Activated CD8-positive, alpha-beta T cell treated with anti-CD3 and anti-CD28 coated beads, Interleukin-2, amount 10 ng/mL, durations not matched to agents 7 days and 5 days (primary cell): ENCODE measurements around the gene WLS. TPM values are rescaled to one million over a fixed set of nuclear protein-coding genes. Genes with fewer than 3 reads are reported as not detected.
A peak's percentile ranks its signal among the peaks of the same experiment; 100 is the strongest.

Source experiments
- ATAC-seq: fragments of 150-1000 bp; cut with Tn5 transposase; one replicate; pipeline ENCODE4 v1.10.0; 2021; ENCODE audit warnings: moderate library complexity
- CTCF ChIA-PET: fragments of 350-600 bp; sonication (Branson Sonifier 250); formaldehyde crosslinking; loops from one replicate; lab custom pipeline; 2021; ENCODE audit warnings: antibody characterized with exemption; lab: Charles Lee
- POLR2A ChIA-PET: fragments of 350-600 bp; sonication (Branson Sonifier 250); formaldehyde crosslinking; loops from one replicate; lab custom pipeline; 2021; ENCODE audit warnings: antibody characterized with exemption; lab: Charles Lee
- DNase-seq: peaks from one replicate; pipeline ENCODE4 v3.0.0-alpha.2; 2020
- H3K27ac Mint-ChIP-seq: one replicate; pipeline ENCODE4 v1.8.0; 2021; ENCODE audit warnings: mild to moderate bottlenecking, mixed read lengths
- H3K27me3 Mint-ChIP-seq: one replicate; pipeline ENCODE4 v1.8.0; 2021; ENCODE audit warnings: low read depth, mixed read lengths
- H3K36me3 Mint-ChIP-seq: one replicate; pipeline ENCODE4 v1.8.0; 2021; ENCODE audit warnings: low read depth, mixed read lengths
- H3K4me1 Mint-ChIP-seq: one replicate; pipeline ENCODE4 v1.8.0; 2021; ENCODE audit warnings: low read depth, mixed read lengths
- H3K4me3 Mint-ChIP-seq: one replicate; pipeline ENCODE4 v1.8.0; 2021; ENCODE audit warnings: mild to moderate bottlenecking, mixed read lengths
- H3K9me3 Mint-ChIP-seq: one replicate; pipeline ENCODE4 v1.8.0; 2022; ENCODE audit warnings: mixed read lengths; ENCODE audit not compliant: insufficient read depth
- total RNA-seq, 2 experiments: library from RNA; stranded (reverse); gene quantifications; one replicate each; pipeline ENCODE4 v1.2.3, GENCODE V29; 2021

The WLS gene
- total RNA-seq, 2 experiments from 2014 or later = not detected

- CTCF ChIA-PET = no interaction called here
- H3K36me3 Mint-ChIP-seq = no peaks in the 10 kb centered on the region
- no peak for DNase-seq
These were observed 91.0 kb downstream of the WLS start for GRCh38 chr1:68141071-68142021.

GRCh38 chr1:68140536-68140935 lies 91.8 kb downstream of the WLS start:
- Mint-ChIP-seq H3K4me3 (no peak overlapping the region), H3K9me3 (no peaks in the 10 kb centered on the region), H3K27ac (no peak overlapping the region), H3K4me1 (no peaks in the 10 kb centered on the region), H3K27me3 (no peaks in the 10 kb centered on the region), H3K36me3 (no peaks in the 10 kb centered on the region)
- ATAC-seq (no peak), DNase-seq (no peak)
- ChIA-PET POLR2A (no interaction called here), CTCF (no interaction called here)

More at GRCh38 chr1:68141071-68142021, 91.0 kb downstream of the WLS start:
- ATAC-seq = no peak
- H3K27ac Mint-ChIP-seq = no peak overlapping the region
- POLR2A ChIA-PET = no interaction called here
- H3K4me3 Mint-ChIP-seq = no peak overlapping the region
- H3K4me1 Mint-ChIP-seq = no peaks in the 10 kb centered on the region
- H3K9me3 Mint-ChIP-seq = no peaks in the 10 kb centered on the region
- H3K27me3 Mint-ChIP-seq = no peaks in the 10 kb centered on the region

- H3K9me3 Mint-ChIP-seq = no peaks in the 10 kb centered on the region
- no peaks in the 10 kb centered on the region for H3K27me3 Mint-ChIP-seq
- no peak for DNase-seq
- H3K36me3 Mint-ChIP-seq = no peaks in the 10 kb centered on the region
- H3K4me1 Mint-ChIP-seq = no peaks in the 10 kb centered on the region
- no peak overlapping the region for H3K4me3 Mint-ChIP-seq
- POLR2A ChIA-PET = no interaction called here
- ATAC-seq = no peak
- H3K27ac Mint-ChIP-seq = no peak overlapping the region
- CTCF ChIA-PET = no interaction called here
These were observed 96.1 kb downstream of the WLS start for GRCh38 chr1:68136187-68136586.

- no peaks in the 10 kb centered on the region for H3K9me3 Mint-ChIP-seq
- POLR2A ChIA-PET = no interaction called here
- no peak overlapping the region for H3K4me3 Mint-ChIP-seq
- no peaks in the 10 kb centered on the region for H3K27me3 Mint-ChIP-seq
- ATAC-seq (no peak), DNase-seq (no peak)
- H3K36me3 Mint-ChIP-seq = no peaks in the 10 kb centered on the region
- CTCF ChIA-PET = no interaction called here
- no peaks in the 10 kb centered on the region for H3K4me1 Mint-ChIP-seq
- H3K27ac Mint-ChIP-seq = no peak overlapping the region
These were observed 99.7 kb downstream of the WLS start for GRCh38 chr1:68132426-68133130.

GRCh38 chr1:68131261-68131660 lies 101.1 kb downstream of the WLS start:
- Mint-ChIP-seq H3K27ac (no peak overlapping the region), H3K4me1 (no peaks in the 10 kb centered on the region), H3K9me3 (no peaks in the 10 kb centered on the region), H3K27me3 (no peaks in the 10 kb centered on the region), H3K4me3 (no peak overlapping the region), H3K36me3 (no peaks in the 10 kb centered on the region)
- CTCF ChIA-PET = no interaction called here
- ATAC-seq = no peak
- DNase-seq = no peak
- POLR2A ChIA-PET = no interaction called here

GRCh38 chr1:68129536-68130250 lies 102.6 kb downstream of the WLS start:
- Mint-ChIP-seq H3K4me1 (no peaks in the 10 kb centered on the region), H3K36me3 (no peaks in the 10 kb centered on the region), H3K27ac (no peak overlapping the region), H3K4me3 (no peak overlapping the region), H3K27me3 (no peaks in the 10 kb centered on the region), H3K9me3 (no peaks in the 10 kb centered on the region)
- ChIA-PET CTCF (interaction anchor here (1.2 kb wide), 1 partner anchor 13 kb away, joined by 4 read pairs; no protein-coding TSS in a partner anchor), POLR2A (no interaction called here)
- no peak for ATAC-seq
- DNase-seq = no peak

- CTCF ChIA-PET = interaction anchor here (0.9 kb wide), 1 partner anchor 9 kb away, joined by 4 read pairs; no protein-coding TSS in a partner anchor
- H3K27me3 Mint-ChIP-seq = no peaks in the 10 kb centered on the region
- no peaks in the 10 kb centered on the region for H3K4me1 Mint-ChIP-seq
- ATAC-seq = no peak
- H3K9me3 Mint-ChIP-seq = no peaks in the 10 kb centered on the region
- H3K4me3 Mint-ChIP-seq = no peak overlapping the region
- H3K36me3 Mint-ChIP-seq = no peaks in the 10 kb centered on the region
- DNase-seq = no peak
- no peak overlapping the region for H3K27ac Mint-ChIP-seq
- POLR2A ChIA-PET = no interaction called here
These were observed 103.5 kb downstream of the WLS start for GRCh38 chr1:68128820-68129219.

GRCh38 chr1:68128157-68128556 lies 104.2 kb downstream of the WLS start:
- DNase-seq = no peak
- POLR2A ChIA-PET = no interaction called here
- CTCF ChIA-PET = interaction anchor here (0.9 kb wide), 1 partner anchor 9 kb away, joined by 4 read pairs; no protein-coding TSS in a partner anchor
- H3K27me3 Mint-ChIP-seq = no peaks in the 10 kb centered on the region
- no peak for ATAC-seq
- no peaks in the 10 kb centered on the region for H3K9me3 Mint-ChIP-seq
- no peak overlapping the region for H3K27ac Mint-ChIP-seq
- H3K36me3 Mint-ChIP-seq = no peaks in the 10 kb centered on the region
- no peaks in the 10 kb centered on the region for H3K4me1 Mint-ChIP-seq
- no peak overlapping the region for H3K4me3 Mint-ChIP-seq

GRCh38 chr1:68121536-68121935 lies 110.8 kb downstream of the WLS start:
- DNase-seq (no peak), ATAC-seq (no peak)
- no peaks in the 10 kb centered on the region for H3K36me3 Mint-ChIP-seq
- ChIA-PET POLR2A (no interaction called here), CTCF (interaction anchor here (1.1 to 2.5 kb wide), 5 partner anchors 23 to 1616 kb away, joined by 3 to 15 read pairs (median 4); no protein-coding TSS in a partner anchor)
- H3K27me3 Mint-ChIP-seq = no peaks in the 10 kb centered on the region
- no peaks in the 10 kb centered on the region for H3K4me1 Mint-ChIP-seq
- no peak overlapping the region for H3K4me3 Mint-ChIP-seq
- no peak overlapping the region for H3K27ac Mint-ChIP-seq
- no peaks in the 10 kb centered on the region for H3K9me3 Mint-ChIP-seq

GRCh38 chr1:68120136-68120791 lies 112.1 kb downstream of the WLS start:
- ATAC-seq (peak; percentile 58), DNase-seq (peak; percentile 60)
- POLR2A ChIA-PET = interaction anchor here (0.6 to 0.8 kb wide), 2 partner anchors 289 to 366 kb away, joined by 3 read pairs; no protein-coding TSS in a partner anchor
- no peaks in the 10 kb centered on the region for H3K9me3 Mint-ChIP-seq
- H3K27me3 Mint-ChIP-seq = no peaks in the 10 kb centered on the region
- no peaks in the 10 kb centered on the region for H3K4me1 Mint-ChIP-seq
- H3K36me3 Mint-ChIP-seq = no peaks in the 10 kb centered on the region
- CTCF ChIA-PET = interaction anchor here (0.6 to 2.5 kb wide), 20 partner anchors 8 to 1618 kb away, joined by 3 to 15 read pairs (median 4); no protein-coding TSS in a partner anchor
- no peak overlapping the region for H3K4me3 Mint-ChIP-seq
- no peak overlapping the region for H3K27ac Mint-ChIP-seq

- ATAC-seq = no peak
- no peak for DNase-seq
- no peaks in the 10 kb centered on the region for H3K4me1 Mint-ChIP-seq
- no peaks in the 10 kb centered on the region for H3K9me3 Mint-ChIP-seq
- H3K36me3 Mint-ChIP-seq = no peaks in the 10 kb centered on the region
- H3K27me3 Mint-ChIP-seq = no peaks in the 10 kb centered on the region
- POLR2A ChIA-PET = no interaction called here
- CTCF ChIA-PET = interaction anchor here (1.1 to 2.5 kb wide), 6 partner anchors 9 to 1618 kb away, joined by 4 to 15 read pairs (median 10); no protein-coding TSS in a partner anchor
- H3K27ac Mint-ChIP-seq = no peak overlapping the region
- no peak overlapping the region for H3K4me3 Mint-ChIP-seq
These were observed 112.9 kb downstream of the WLS start for GRCh38 chr1:68119445-68119844.
